ENCODE data around the gene OSTN. TPM values are rescaled to one million over a fixed set of nuclear protein-coding genes. Genes with fewer than 3 reads are reported as not detected.
"Not testable (repeated sequence)": the region's sequence is repeated elsewhere in the genome, so short reads cannot be mapped to it uniquely, and the experiment has no call there.

The OSTN gene
- total RNA-seq, 2 experiments from 2014 or later: not detected

GRCh38 chr3:191237047-191237882, 38.2 kb downstream of the OSTN start:
- ChIA-PET CTCF (no interaction called here), POLR2A (no interaction called here)
- Mint-ChIP-seq H3K4me1 (ENCODE audit: low read depth) (no peaks in the 10 kb centered on the region), H3K27ac (no peak overlapping the region), H3K9me3 (ENCODE audit: insufficient read depth) (no peaks in the 10 kb centered on the region), H3K36me3 (ENCODE audit: low read depth) (no peaks in the 10 kb centered on the region), H3K27me3 (ENCODE audit: low read depth) (no peaks in the 10 kb centered on the region), H3K4me3 (no peak overlapping the region)
- ATAC-seq (no peak), DNase-seq (no peak)

- H3K36me3 Mint-ChIP-seq (ENCODE audit: low read depth): no peaks in the 10 kb centered on the region
- H3K4me1 Mint-ChIP-seq (ENCODE audit: low read depth): no peaks in the 10 kb centered on the region
- ChIA-PET POLR2A (no interaction called here), CTCF (no interaction called here)
- H3K9me3 Mint-ChIP-seq (ENCODE audit: insufficient read depth): no peaks in the 10 kb centered on the region
- no peaks in the 10 kb centered on the region for H3K27me3 Mint-ChIP-seq (ENCODE audit: low read depth)
- H3K27ac Mint-ChIP-seq: no peak overlapping the region
- no peak for ATAC-seq
- no peak for DNase-seq
- no peak overlapping the region for H3K4me3 Mint-ChIP-seq
Observed at GRCh38 chr3:191238321-191238817, 39.3 kb downstream of the OSTN start.

GRCh38 chr3:191239407-191240031, 40.5 kb downstream of the OSTN start:
- DNase-seq: no peak
- no peak overlapping the region for H3K4me3 Mint-ChIP-seq
- ATAC-seq: no peak
- H3K27me3 Mint-ChIP-seq (ENCODE audit: low read depth): no peaks in the 10 kb centered on the region
- H3K4me1 Mint-ChIP-seq (ENCODE audit: low read depth): no peaks in the 10 kb centered on the region
- POLR2A ChIA-PET: no interaction called here
- CTCF ChIA-PET: no interaction called here
- no peak overlapping the region for H3K27ac Mint-ChIP-seq
- H3K9me3 Mint-ChIP-seq (ENCODE audit: insufficient read depth): no peaks in the 10 kb centered on the region
- H3K36me3 Mint-ChIP-seq (ENCODE audit: low read depth): no peaks in the 10 kb centered on the region

GRCh38 chr3:191240486-191240885, 41.4 kb downstream of the OSTN start:
- H3K4me1 Mint-ChIP-seq (ENCODE audit: low read depth): peaks cover 3% of the 10 kb centered on the region
- no peaks in the 10 kb centered on the region for H3K36me3 Mint-ChIP-seq (ENCODE audit: low read depth)
- no peaks in the 10 kb centered on the region for H3K27me3 Mint-ChIP-seq (ENCODE audit: low read depth)
- H3K9me3 Mint-ChIP-seq (ENCODE audit: insufficient read depth): no peaks in the 10 kb centered on the region
- POLR2A ChIA-PET: no interaction called here
- CTCF ChIA-PET: no interaction called here
- no peak overlapping the region for H3K27ac Mint-ChIP-seq
- no peak overlapping the region for H3K4me3 Mint-ChIP-seq
- DNase-seq: no peak
- ATAC-seq: no peak

GRCh38 chr3:191244242-191244867, 45.3 kb downstream of the OSTN start:
- CTCF ChIA-PET: interaction anchor here (1.2 to 1.5 kb wide), 3 partner anchors 9 to 1200 kb away, joined by 3 to 4 read pairs (median 4); no protein-coding TSS in a partner anchor
- Mint-ChIP-seq H3K27ac (no peak overlapping the region), H3K4me1 (ENCODE audit: low read depth) (peaks cover 9% of the 10 kb centered on the region), H3K36me3 (ENCODE audit: low read depth) (no peaks in the 10 kb centered on the region), H3K9me3 (ENCODE audit: insufficient read depth) (no peaks in the 10 kb centered on the region), H3K27me3 (ENCODE audit: low read depth) (no peaks in the 10 kb centered on the region), H3K4me3 (no peak overlapping the region)
- POLR2A ChIA-PET: no interaction called here
- DNase-seq (no peak), ATAC-seq (no peak)

- POLR2A ChIA-PET; H3K9me3 Mint-ChIP-seq (ENCODE audit: insufficient read depth); H3K4me3 Mint-ChIP-seq; ATAC-seq; H3K27me3 Mint-ChIP-seq (ENCODE audit: low read depth); H3K27ac Mint-ChIP-seq; DNase-seq; H3K4me1 Mint-ChIP-seq (ENCODE audit: low read depth); CTCF ChIA-PET; H3K36me3 Mint-ChIP-seq (ENCODE audit: low read depth): not testable (repeated sequence)
Observed at GRCh38 chr3:191246034-191246433, 47.0 kb downstream of the OSTN start.

- Mint-ChIP-seq H3K27ac (no peak overlapping the region), H3K4me1 (ENCODE audit: low read depth) (peaks cover 9% of the 10 kb centered on the region), H3K27me3 (ENCODE audit: low read depth) (no peaks in the 10 kb centered on the region), H3K36me3 (ENCODE audit: low read depth) (no peaks in the 10 kb centered on the region), H3K4me3 (no peak overlapping the region), H3K9me3 (ENCODE audit: insufficient read depth) (no peaks in the 10 kb centered on the region)
- CTCF ChIA-PET: no interaction called here
- no peak for ATAC-seq
- POLR2A ChIA-PET: no interaction called here
- DNase-seq: no peak
Observed at GRCh38 chr3:191246630-191247029, 47.6 kb downstream of the OSTN start.

- Mint-ChIP-seq H3K27ac (no peak overlapping the region), H3K9me3 (ENCODE audit: insufficient read depth) (no peaks in the 10 kb centered on the region), H3K4me3 (no peak overlapping the region), H3K27me3 (ENCODE audit: low read depth) (no peaks in the 10 kb centered on the region), H3K36me3 (ENCODE audit: low read depth) (no peaks in the 10 kb centered on the region), H3K4me1 (ENCODE audit: low read depth) (no peaks in the 10 kb centered on the region)
- ATAC-seq (no peak), DNase-seq (no peak)
- ChIA-PET CTCF (no interaction called here), POLR2A (no interaction called here)
Observed at GRCh38 chr3:191253089-191253799, 54.2 kb downstream of the OSTN start.

GRCh38 chr3:191254098-191254873, 55.2 kb downstream of the OSTN start:
- Mint-ChIP-seq H3K27ac (no peak overlapping the region), H3K4me3 (no peak overlapping the region), H3K9me3 (ENCODE audit: insufficient read depth) (no peaks in the 10 kb centered on the region), H3K27me3 (ENCODE audit: low read depth) (no peaks in the 10 kb centered on the region), H3K36me3 (ENCODE audit: low read depth) (no peaks in the 10 kb centered on the region), H3K4me1 (ENCODE audit: low read depth) (no peaks in the 10 kb centered on the region)
- ATAC-seq (no peak), DNase-seq (no peak)
- CTCF ChIA-PET: no interaction called here
- POLR2A ChIA-PET: no interaction called here

GRCh38 chr3:191255156-191255555, 56.1 kb downstream of the OSTN start:
- ATAC-seq (no peak), DNase-seq (no peak)
- H3K36me3 Mint-ChIP-seq (ENCODE audit: low read depth): no peaks in the 10 kb centered on the region
- H3K4me3 Mint-ChIP-seq: no peak overlapping the region
- H3K9me3 Mint-ChIP-seq (ENCODE audit: insufficient read depth): no peaks in the 10 kb centered on the region
- ChIA-PET POLR2A (no interaction called here), CTCF (no interaction called here)
- no peak overlapping the region for H3K27ac Mint-ChIP-seq
- H3K27me3 Mint-ChIP-seq (ENCODE audit: low read depth): no peaks in the 10 kb centered on the region
- H3K4me1 Mint-ChIP-seq (ENCODE audit: low read depth): no peaks in the 10 kb centered on the region

- no peak for ATAC-seq
- Mint-ChIP-seq H3K4me3 (no peak overlapping the region), H3K36me3 (ENCODE audit: low read depth) (no peaks in the 10 kb centered on the region), H3K9me3 (ENCODE audit: insufficient read depth) (no peaks in the 10 kb centered on the region), H3K4me1 (ENCODE audit: low read depth) (no peaks in the 10 kb centered on the region), H3K27ac (no peak overlapping the region), H3K27me3 (ENCODE audit: low read depth) (no peaks in the 10 kb centered on the region)
- ChIA-PET CTCF (no interaction called here), POLR2A (no interaction called here)
- no peak for DNase-seq
Observed at GRCh38 chr3:191256405-191256804, 57.4 kb downstream of the OSTN start.
